ENCODE data around the gene FLRT1.

DNA sequence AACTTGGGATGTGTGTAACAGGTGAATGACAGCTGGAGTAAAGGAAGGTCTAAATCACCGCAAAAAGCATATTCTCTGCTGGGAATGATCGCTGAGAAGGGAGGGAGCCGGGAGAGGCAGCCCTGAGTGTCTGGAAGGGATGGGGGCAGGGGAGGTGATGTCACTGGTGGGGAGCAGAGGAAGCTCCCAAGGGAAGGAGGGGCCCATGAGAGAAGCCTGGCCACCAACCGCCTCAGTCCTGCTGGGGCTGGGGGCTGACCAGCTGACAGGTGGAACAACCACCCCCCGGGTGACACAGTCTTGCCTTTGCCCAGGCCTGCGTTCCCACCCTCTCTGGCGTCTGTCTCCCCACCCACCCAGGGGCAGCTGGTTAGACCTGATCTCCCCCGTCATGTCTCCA is 6.0 kb upstream of the FLRT1 start:
- TF ChIP-seq CTCF (IDR thresholded peaks at IDR 0.05) (no peak), POLR2A (IDR thresholded peaks at IDR 0.05) (no peak)

Data from testis (tissue), 2 donors.